ENCODE data around the gene DEDD2.

The DEDD2 gene

DNA sequence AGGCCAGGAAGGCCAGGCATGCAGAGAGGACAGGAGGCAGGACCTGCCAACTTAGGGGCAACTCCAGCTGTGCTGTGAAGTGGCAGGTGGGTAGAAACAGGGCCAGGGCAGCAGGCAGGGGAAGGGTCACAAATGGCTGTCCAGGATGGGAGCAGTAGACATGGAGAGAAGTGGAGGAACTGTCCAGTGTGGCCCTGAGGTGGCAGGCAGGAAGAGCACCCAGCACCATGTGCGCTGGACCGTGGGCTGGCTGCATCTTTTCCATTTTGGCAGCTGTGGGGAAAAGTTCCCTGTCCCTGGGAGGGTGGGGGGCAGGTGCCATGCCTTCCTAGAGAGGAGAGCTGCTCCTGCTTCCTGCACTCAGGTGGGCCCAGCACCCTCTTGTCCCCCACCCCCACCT is 13.8 kb downstream of the DEDD2 start:
- H3K4me3 ChIP-seq = no peak overlapping the region
- peak overlapping the region in 6 of 21 experiments; percentile 4 to 98 (median 36) for H3K27ac ChIP-seq

DNA sequence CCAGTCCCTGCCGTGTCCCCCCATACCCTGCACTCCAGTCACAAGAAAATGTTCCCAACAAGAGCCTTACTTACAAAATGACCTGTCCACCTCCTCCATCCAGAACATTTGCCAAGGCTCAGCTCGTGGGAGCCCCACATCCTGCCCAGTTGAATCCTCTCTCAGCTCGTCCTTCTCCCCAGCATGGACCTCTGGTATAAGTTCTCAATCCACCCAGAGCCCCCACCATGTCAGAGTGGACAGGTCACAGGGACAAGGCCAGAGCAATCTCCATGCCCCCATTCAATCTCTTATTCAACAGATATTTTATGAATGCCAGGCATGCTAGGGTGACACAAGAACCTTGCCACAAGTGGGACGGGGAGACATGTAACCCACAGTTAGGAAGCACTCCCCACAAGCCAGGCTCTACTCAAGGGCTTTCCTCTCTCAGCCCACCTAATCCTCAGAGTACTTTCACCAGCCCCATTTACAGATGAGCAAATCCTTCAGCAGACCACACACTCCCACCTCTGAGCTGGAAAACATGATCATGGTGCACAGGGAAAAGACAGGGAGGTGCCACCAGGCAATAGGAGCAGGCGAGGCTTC is 15.1 kb downstream of the DEDD2 start:
- Histone ChIP-seq H3K27ac (peak overlapping the region in 17 of 21 experiments; percentile 42 to 98 (median 85)), H3K4me3 (no peak overlapping the region)

DNA sequence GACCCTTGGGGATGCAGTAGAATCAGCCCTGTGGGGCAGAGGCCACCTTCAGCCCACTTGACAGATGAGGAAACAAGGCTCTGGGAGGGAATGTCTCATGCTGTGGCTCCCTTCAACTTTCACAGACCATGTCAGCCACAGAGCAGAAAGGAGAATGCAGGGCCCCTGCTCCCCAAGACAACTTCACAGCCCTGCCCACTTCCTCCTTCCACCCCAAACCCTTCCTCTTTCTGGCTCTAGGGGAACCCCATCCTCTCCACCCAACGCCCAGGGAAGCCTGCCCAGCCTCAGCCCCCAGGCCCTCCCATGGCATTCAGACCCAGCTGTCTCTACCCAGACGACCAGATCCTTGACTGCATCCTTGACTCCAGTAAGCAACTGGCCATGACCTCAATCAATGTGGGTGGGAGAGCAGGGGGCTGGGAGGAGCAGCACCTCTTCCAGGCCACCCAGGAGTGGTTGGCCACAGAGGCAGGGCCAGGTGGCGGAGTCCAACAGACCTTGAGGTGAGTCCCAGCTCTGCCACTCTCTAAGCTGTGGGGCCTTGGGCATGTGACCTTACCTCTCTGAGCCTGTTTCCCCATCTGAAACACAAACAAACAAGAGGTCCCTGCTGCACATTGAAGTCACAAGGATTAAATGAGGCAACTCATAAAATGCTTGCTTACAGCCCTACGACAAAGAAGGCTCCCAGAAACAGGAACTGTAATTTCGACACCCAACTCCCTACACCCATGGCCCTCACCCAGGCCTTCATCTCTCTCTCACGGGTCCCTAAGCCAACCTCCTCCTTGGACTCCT is 15.8 kb downstream of the DEDD2 start:
- Histone ChIP-seq H3K4me3 (no peak overlapping the region), H3K27ac (peak overlapping the region in 20 of 21 experiments; percentile 15 to 98 (median 84))

DNA sequence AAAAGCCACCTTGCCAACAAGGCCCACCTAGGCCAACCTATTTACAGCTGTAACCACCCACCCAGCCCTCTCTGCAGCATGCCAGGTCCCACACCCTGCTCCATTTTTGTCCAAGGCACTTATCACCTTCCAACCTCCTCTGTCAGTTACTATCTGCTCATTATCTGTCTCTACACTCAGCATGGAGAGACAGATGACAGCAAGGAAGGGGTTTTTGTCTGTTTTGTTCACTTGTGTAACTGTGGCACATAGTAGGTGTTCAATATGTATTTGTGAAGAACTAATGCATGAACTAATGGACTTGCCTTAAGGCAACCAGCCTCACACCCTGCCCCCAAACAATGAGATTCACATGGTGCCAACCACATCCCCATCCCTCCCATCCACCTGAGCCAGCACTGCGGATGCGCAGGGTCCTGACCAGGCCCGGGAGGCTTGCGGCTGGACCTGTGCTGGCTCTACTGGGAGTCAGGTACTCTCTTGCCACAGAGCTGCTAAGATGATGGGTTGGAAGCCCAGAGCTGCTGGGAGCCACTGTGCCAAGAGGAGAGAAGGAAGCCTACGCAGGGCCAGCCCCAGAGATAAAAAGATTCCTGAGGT is 17.3 kb downstream of the DEDD2 start:
- peak overlapping the region in 19 of 21 experiments; percentile 50 to 98 (median 84) for H3K27ac ChIP-seq
- peak overlapping the region in 1 of 7 experiments; percentile 21 for H3K4me3 ChIP-seq

DNA sequence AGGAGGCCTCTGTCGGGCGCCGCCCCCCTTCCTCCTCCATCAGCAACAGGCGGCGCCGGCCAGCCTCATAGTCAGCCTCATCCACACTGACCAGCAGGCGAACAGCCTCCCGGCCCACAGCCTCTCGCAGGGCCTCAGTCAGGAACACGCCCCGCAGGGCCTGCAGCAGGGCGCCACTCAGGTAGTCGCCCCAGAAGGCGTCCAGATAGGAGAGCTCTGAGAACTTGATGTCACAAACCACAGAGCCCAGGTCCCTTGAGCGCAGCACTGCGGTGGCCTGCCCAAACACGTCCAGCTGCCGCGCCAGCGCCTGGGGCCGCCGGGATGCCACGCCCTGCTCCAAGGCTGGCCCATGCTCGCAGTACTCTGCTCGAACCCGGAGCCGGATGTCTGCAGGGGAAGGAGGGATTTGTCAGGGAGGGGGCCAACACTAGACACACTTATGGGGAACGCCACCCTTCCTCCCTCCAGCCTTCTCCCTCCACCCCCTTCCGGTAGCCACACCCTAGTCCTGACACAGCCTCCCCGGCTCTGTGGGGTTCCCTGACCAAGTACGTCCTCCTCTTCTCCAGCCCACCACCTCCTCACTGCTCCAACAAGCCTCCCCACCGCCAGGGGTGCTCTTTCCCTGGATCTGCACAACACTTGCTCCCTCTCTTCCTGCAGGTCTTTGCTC is 17.9 kb downstream of the DEDD2 start:
- Histone ChIP-seq H3K4me3 (peak overlapping the region in 4 of 7 experiments; percentile 7 to 23 (median 16)), H3K27ac (peak overlapping the region in 20 of 21 experiments; percentile 26 to 98 (median 84))

DNA sequence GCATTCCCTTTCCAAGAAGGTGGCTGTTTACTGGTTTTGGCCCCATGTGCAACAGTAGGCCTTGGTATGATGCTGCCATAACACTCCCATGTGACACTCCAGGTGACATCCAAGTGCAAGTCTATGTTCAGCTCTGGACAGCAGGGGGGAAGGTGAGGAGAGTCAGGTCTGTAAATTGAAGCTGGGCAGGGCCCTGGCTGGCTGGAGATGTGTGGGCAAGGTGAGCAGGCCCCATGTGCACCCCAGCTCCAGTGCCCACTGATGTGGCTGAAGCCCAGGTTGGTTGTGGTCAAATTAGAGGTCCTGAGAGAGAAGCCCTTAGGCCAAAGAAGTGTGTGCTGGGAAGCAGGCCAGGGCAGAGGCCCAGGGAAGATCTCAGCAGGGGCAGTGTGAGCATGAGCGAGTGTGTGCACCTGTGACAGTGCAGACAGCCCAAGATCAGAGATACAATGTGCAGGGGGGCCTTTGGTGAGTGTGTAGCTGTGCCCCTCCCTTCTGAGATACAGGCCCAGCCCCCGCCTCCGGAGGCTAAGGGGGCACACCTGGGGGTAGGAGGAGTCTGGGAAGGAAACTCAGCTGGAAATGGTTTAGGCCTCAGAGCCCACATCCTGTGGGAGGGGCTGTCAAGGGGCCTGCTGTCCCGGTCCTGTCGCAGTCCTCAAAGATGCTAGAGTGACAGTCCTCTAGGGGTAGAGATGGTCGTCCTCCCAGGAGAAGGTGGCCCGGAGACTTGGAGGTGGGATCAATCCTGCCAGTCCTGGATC is 18.6 kb downstream of the DEDD2 start:
- Histone ChIP-seq H3K27ac (peak overlapping the region in 20 of 21 experiments; percentile 26 to 98 (median 84)), H3K4me3 (peak overlapping the region in 4 of 7 experiments; percentile 7 to 23 (median 16))

DNA sequence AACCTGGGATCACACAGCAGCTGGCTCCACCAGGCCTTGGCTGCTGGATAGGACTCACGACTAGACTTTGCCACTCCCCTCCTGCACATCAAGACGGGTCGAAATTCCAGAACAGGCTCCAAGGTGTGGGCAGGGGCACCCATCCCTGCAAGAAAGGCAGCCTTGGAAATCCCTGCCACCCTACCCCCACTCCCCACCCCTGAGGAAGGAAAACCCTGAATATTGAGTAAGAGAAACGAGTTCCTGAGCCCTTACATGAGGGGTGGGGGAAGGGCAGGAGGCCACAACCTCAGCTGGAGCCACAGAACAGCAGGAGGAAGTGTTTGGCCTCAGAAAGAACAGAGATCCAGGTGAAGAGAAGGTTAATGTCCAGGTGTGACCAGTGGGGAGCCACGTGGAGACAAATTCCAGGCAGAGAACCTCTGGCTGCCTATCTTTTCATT is 20.1 kb downstream of the DEDD2 start:
- H3K4me3 ChIP-seq = no peak overlapping the region
- peak overlapping the region in 9 of 21 experiments; percentile 2 to 67 (median 26) for H3K27ac ChIP-seq

DNA sequence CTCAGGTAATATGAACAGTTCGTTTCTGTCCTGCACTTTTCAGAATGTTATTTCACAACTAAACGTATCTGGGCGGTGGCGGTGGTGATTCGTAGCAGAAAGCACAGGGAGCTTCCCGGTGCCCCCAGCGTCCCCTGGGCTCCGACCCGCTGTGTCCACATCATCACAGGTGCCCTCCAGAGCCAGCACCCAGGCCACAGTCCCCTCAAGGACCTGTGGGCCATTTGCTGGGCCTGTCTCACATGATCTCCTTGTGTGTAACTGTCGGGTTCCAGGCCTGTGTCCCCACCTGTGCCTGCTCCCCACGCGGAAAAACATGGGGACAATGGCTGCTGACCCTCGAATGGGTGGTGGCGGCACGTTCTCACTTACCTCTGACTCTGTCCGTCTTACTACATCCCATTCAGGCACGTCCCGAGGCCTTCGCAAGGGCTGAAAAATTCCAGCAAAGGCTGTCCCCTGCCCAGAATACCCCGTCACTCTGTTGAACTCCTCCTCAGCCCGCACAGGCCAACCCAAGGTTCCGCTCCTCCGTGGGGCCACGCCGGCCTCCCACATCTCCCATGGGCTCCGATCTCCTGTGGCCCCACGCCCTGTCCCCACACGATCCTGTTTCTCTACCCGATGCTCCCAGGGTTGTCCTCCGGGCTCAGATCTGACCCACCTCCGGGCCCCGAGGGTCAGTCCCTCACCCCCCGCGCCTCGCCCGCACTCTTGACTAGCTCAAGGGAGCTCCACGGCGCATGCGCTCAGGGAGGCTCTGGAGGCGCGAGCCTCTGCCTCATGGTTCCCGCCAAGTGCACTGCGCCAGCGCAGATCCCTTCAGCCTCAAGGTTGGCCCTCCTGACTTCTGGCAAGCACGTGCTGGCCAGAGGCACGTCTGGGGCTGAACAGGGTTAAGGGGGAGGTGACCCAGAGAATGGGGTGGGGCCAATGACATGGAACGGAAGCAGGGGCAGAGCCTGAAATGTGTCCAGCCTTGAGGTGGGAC is 21.2 kb downstream of the DEDD2 start:
- Histone ChIP-seq H3K27ac (peak overlapping the region in 6 of 21 experiments; percentile 2 to 67 (median 28)), H3K4me3 (no peak overlapping the region)

DNA sequence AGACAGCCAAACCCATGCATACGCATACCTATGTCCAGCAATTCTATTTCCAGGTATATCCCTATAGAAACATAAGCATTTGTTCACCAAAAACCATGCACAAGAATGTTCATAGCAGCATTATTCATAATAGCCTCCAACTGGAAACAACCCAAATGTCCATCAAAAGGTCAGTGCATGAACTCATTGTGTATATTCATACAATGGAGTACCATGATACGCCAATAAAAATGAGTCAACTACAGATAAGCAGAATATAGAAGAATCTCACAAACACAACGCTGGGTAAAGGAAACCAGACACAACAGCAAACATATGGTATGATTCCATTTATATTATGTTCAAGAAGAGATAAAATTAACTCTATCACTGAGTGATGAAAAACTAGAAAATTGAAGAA is 23.8 kb downstream of the DEDD2 start:
- H3K27ac ChIP-seq = no peak overlapping the region
- no peak overlapping the region for H3K4me3 ChIP-seq

DNA sequence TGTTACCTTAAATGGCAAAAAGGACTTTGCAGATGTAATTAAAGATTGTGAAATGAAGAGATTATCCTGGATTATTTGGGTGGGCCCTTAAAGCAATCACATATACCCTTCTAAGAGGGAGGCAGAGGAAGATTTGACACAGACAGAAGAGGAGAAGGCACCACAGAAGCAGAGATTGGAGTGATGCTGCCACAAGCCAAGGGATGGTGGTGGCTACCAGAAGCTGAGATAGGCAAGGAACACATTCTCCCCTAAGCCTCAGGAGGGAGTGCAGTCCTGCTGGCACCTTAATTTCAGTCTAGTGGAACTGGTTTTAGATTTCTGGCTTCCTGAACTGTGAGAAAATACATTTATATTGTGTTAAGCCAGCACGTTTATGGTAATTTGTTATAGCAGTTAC is 24.2 kb downstream of the DEDD2 start:
- Histone ChIP-seq H3K27ac (no peak overlapping the region), H3K4me3 (no peak overlapping the region)

DNA sequence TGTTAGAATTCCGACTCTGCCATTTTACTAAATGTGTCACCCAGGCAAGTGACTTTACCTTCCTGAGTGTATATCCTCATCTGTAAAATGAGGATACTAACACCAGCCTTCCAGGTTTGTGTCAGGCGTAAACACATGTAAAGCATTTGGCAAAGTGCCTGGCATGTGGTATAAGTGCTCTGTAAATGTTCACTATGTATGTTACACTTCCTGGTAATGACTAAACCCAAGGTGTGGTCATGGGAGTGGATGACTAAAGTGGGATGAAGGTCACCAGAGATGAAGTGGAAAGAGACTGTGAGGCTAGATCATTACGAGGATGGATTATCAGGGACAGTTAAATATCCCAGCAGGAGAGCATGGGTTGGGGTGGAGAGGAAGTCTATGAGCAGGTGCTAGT is 25.6 kb downstream of the DEDD2 start:
- Histone ChIP-seq H3K27ac (peak overlapping the region in 6 of 21 experiments; percentile 4 to 60 (median 28)), H3K4me3 (no peak overlapping the region)

DNA sequence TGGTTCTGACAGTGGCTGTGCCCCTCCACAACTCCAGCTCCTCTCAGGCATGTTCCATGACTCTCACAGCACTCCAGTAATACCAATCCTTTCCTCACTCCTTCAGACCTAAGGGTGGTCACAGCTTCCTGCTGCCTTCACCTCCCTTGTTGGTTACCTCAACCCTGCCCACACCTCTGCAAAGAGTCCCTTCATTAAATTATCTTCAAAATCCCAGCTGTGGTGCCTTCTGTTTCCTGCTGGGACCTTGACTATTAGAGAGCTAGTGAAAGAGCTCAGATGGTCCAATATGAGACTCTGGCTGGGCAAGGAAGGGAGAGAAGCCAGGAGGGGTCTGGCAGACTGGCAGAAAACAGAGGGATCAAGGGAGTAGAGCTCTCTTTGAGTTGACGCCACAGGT is 26.1 kb downstream of the DEDD2 start:
- no peak overlapping the region for H3K4me3 ChIP-seq
- H3K27ac ChIP-seq = peak overlapping the region in 6 of 21 experiments; percentile 13 to 60 (median 32)

DNA sequence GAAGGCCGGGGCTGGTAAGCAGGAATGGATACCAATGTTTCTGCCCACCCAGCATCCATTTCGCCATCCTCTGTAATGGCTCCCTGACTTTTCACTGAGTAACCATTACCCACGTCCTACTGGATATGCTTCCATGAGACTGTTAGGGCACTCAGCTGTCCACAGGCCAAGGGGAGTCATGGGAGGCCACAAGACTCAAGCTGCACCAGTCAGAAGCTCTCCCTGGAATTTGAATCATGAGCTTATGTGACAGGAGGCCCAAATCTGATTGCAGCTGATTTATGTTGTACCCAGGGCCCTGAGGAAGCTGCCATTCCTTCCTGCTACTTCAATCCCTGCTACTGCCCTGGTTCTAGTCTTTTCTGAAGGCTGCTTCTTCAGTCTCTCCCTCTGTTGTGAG is 28.3 kb downstream of the DEDD2 start:
- Histone ChIP-seq H3K4me3 (no peak overlapping the region), H3K27ac (no peak overlapping the region)

DNA sequence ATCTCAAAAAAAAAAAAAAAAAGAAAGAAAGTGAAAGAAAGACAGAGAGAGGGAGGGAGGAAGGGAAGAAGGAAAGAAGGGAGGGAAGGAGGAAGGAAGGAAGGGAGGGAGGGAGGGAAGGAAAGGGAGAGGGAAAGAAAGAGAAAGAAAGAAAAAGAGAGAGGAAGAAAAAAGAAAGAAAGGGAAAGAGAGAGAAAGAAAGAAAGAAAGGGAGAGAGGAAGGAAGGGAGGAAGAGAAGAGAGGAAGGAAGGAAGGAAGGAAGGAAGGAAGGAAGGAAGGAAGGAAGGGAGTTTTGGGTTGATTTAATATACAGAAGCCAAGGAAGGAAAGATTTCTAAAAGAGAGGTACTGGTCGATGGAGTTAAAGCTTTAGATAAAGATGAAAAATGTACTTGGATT is 28.8 kb downstream of the DEDD2 start:
- no peak overlapping the region for H3K27ac ChIP-seq
- no peak overlapping the region for H3K4me3 ChIP-seq

DNA sequence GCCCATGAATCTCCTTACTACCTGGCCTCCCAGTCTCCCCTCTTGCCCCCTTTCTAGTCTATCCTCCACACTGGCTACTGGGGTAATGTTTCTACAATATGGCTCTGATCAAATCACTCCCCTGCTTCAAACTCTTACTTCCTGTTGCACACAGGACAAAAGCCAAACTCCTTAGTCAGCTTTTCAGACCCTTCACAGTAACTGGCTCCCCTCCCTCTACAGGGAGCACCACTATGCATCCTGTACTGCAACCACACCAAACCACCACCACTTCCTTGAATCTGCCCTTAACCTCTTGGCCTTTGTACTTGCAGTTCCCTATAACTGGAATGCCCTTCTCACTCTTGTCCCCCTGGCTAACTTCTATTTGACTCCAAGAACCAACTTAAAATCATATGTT is 32.2 kb downstream of the DEDD2 start:
- peak overlapping the region in 6 of 21 experiments; percentile 0 to 62 (median 22) for H3K27ac ChIP-seq

DNA sequence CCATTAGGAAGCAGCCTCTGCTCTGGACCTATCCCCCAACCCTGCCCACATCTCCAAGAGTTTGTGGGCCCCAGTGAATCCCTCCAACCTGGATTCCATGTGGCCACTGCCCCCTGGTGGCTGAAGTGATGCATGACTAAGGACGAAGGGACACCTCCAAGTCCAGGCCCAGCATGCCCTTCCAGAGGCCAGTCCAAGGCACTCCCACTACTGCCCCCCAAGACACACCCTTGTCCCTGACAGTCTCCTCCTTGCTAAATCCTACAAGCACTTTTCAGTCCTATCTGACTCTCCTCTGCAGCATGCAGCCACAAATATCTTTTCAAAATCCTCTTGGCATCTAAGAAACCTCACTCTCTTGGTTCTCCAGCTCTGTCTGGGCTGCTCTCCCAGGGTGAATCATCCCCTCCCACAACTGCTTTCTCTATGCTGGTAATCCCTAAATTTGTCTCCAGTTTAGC is 33.0 kb downstream of the DEDD2 start:
- Histone ChIP-seq H3K4me3 (no peak overlapping the region), H3K27ac (peak overlapping the region in 6 of 21 experiments; percentile 0 to 62 (median 32))

More for the DNA sequence above, 32.2 kb downstream of the DEDD2 start:
- no peak overlapping the region for H3K4me3 ChIP-seq

DNA sequence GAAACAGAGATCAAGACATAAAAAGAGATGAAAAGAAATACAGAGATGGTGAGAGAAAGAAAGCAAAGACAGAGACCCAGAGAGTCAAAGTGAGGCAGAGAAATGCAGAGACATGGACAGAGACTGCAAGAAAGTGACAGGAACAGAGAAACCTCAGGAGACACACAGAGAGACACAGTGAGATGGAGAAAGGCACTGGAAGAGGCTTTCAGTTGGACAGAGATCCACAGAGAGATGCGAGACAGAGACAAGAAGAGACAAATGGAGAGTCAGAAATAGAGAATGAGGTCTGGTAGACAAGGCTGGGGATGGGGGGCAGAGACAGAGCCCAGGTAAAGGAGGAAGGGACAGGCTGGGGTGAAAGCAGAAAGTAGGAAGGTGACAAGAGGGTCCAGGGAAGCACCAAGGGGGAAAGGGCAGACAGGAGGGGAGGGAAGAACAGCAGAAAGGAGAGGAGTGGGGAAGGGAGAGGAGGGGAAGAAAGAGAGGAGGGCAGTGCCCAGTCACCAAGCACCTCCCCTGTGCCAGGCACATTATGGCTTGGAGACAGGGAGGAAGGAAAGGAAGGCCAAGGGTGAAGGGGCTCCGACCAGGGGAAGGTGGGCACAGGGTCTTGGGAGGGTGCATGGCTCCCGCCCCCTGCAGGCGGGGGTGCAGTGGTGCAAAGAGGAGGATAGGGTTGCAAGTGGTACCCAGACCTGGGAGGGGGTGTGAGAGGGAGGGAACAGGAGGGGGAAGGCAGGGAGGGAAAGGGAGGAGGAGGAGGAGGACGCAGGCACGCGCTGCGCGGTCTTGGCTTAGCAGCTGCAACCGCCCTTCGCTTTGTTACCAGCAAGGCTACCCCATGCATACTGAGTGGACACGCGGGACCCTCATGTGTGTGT is 38.4 kb downstream of the DEDD2 start:
- Histone ChIP-seq H3K27ac (no peak overlapping the region), H3K4me3 (no peak overlapping the region)
